Measurements from ENCODE around the gene STK36. TPM values are rescaled to one million over a fixed set of nuclear protein-coding genes. Genes with fewer than 3 reads are reported as not detected.

STK36 gene
- total RNA-seq, 3 donors from 2014 or later = 24.6 to 48.5 (median 35.1) TPM

DNA sequence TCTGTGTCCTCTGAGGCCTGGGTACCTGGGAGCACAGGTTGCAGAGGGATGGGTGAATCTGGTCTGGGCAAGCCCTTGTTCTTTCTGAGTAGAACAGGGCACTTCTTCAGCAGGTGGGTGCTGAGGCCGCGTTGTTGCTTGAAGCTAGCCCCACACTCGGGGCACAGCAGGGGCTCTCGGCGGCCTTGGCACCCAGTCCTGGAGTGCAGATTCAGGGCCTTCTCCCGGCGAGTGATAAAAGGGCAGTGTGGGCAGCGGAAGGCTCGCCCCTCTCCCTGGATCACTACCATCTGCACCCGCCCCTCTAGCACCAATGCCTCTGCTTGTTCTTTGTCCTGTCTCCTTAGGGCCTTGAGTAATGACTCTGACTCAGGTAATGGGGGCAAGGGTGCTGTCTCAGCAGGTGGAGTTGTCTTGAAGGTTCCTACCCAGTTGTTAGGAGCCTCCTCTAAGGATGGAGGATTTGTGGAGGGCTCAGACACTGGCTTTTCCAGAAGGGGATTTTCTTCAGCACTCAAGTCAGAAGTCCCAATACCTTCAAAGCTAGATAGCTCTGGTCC lies 28.1 kb upstream of the STK36 start:
- DNase-seq = no peak
- Histone ChIP-seq H3K36me3 (ENCODE audit: low read depth) (peaks cover 16% of the 10 kb centered on the region), H3K9me3 (no peaks in the 10 kb centered on the region), H3K4me3 (no peak overlapping the region), H3K4me1 (ENCODE audit: low read depth) (no peaks in the 10 kb centered on the region)
- TF ChIP-seq, protein P1, sequence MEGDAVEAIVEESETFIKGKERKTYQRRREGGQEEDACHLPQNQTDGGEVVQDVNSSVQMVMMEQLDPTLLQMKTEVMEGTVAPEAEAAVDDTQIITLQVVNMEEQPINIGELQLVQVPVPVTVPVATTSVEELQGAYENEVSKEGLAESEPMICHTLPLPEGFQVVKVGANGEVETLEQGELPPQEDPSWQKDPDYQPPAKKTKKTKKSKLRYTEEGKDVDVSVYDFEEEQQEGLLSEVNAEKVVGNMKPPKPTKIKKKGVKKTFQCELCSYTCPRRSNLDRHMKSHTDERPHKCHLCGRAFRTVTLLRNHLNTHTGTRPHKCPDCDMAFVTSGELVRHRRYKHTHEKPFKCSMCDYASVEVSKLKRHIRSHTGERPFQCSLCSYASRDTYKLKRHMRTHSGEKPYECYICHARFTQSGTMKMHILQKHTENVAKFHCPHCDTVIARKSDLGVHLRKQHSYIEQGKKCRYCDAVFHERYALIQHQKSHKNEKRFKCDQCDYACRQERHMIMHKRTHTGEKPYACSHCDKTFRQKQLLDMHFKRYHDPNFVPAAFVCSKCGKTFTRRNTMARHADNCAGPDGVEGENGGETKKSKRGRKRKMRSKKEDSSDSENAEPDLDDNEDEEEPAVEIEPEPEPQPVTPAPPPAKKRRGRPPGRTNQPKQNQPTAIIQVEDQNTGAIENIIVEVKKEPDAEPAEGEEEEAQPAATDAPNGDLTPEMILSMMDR (IDR thresholded peaks at IDR 0.05) = no peak
- no peak for ATAC-seq
- intact Hi-C loops (cut with DNase I, micrococcal nuclease) = loop anchor here in 1 of 2 donors (10.0 kb wide), 1 partner anchor 59 kb away; no protein-coding TSS in a partner anchor

DNA sequence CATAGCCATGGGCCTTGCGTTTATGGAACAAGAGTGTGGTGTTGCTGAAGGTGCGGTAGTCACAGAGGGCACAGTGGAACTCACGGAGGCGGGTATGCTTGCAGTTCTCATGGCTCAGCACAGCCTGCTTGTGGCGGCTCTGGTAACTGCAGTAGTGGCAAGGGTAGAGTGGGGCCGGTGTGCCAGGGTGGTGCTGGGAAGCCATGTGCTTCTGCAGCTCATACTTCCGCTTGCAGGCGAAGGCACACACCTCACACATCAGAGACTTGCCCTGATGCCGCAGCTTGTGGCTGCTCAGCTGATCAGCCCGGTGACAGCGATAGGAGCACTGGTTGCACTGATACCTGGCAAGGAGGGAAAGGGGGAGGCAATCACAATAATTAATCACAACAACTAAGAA lies 27.2 kb upstream of the STK36 start:
- H3K4me3 ChIP-seq = no peak overlapping the region
- TF ChIP-seq, protein P1 (IDR thresholded peaks at IDR 0.05) = no peak
- intact Hi-C loops (cut with DNase I, micrococcal nuclease) = loop anchor here in 1 of 2 donors (10.0 kb wide), 1 partner anchor 60 kb away; no protein-coding TSS in a partner anchor
- DNase-seq = no peak
- ATAC-seq = no peak
- H3K36me3 ChIP-seq (ENCODE audit: low read depth) = peaks cover 15% of the 10 kb centered on the region
- no peaks in the 10 kb centered on the region for H3K4me1 ChIP-seq (ENCODE audit: low read depth)
- no peaks in the 10 kb centered on the region for H3K9me3 ChIP-seq

DNA sequence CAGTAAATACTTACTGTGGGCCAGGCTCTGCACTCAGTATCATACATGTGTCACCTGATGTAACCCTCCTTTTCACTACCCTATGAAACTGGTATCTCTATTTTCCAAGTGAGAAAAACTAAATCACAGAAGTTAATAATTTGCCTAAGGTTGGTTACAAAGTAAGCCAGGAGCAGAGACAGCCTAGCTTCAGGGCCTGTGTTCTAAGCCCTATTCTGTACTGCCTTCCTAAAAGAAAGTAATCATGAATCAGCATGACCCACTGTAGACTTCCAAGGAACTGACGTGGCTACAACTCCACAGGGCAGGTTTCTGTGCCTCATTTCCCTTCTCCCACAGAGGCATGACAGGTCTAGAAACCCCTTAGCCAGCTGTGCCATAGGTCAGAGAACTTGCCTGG lies 26.8 kb upstream of the STK36 start:
- intact Hi-C loops (cut with DNase I, micrococcal nuclease) = loop anchor here in 1 of 2 donors (10.0 kb wide), 1 partner anchor 60 kb away; no protein-coding TSS in a partner anchor
- no peak for DNase-seq
- H3K4me1 ChIP-seq (ENCODE audit: low read depth) = no peaks in the 10 kb centered on the region
- peaks cover 15% of the 10 kb centered on the region for H3K36me3 ChIP-seq (ENCODE audit: low read depth)
- no peak overlapping the region for H3K4me3 ChIP-seq
- TF ChIP-seq, protein P1 (IDR thresholded peaks at IDR 0.05) = no peak
- no peaks in the 10 kb centered on the region for H3K9me3 ChIP-seq
- no peak for ATAC-seq

DNA sequence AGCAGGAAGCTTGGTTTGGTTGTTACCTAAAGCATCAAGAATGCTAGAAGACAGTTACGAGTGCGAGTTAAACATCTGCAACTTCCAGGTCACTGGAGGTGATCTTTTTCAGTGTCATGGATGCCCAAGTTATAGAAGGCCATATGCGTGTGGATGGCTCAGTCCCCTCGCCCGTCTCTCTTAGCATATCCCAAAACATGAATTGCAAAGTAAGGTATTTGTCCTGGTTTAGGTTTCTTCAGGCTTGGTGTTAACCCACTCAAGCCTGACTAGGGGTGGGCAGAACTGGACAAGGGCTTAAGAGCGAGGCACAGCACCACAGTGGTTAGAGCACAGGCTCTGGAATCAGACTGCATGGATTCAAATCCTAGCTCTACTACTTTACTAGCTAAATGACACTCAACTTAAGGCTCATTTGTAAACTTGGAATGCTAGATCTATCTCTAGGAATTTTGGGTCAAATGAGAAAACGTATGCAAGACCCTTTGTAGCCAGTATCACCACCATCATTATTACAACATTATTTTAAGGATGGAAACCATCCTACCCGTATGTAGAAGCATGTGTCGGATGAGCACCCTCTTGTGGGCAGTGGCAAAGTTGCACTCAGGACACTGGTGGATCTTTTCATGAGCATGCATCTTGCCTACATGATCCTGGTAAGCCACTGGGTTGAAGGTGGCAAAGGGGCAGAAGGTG lies 23.6 kb upstream of the STK36 start:
- TF ChIP-seq, protein P1 (IDR thresholded peaks at IDR 0.05) = peak; percentile 72

DNA sequence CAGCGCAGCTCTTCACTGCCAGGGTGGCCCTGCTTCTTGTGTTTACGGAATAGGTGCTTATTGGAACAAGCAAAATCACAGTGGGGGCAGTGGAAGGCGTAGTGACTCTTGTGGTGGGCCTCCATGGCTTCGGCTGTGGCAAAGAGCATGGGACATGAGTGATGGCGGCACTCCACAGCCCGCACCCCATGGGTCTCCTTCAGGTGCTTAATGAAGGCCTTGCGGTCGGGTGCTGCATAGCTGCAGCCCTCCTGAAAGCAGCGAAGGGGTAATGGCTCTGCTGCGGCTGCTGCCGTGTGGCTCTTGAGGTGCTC lies 23.1 kb upstream of the STK36 start:
- intact Hi-C loops (cut with DNase I, micrococcal nuclease) = loop anchor here in 1 of 2 donors (10.0 kb wide), 1 partner anchor 64 kb away; no protein-coding TSS in a partner anchor
- Histone ChIP-seq H3K4me1 (ENCODE audit: low read depth) (no peaks in the 10 kb centered on the region), H3K36me3 (ENCODE audit: low read depth) (peaks cover 10% of the 10 kb centered on the region), H3K9me3 (no peaks in the 10 kb centered on the region), H3K4me3 (no peak overlapping the region)
- ATAC-seq (no peak), DNase-seq (no peak)
- TF ChIP-seq, protein P1 (IDR thresholded peaks at IDR 0.05) = no peak

More for the DNA sequence above, 23.6 kb upstream of the STK36 start:
- Histone ChIP-seq H3K4me3 (no peak overlapping the region), H3K4me1 (ENCODE audit: low read depth) (no peaks in the 10 kb centered on the region), H3K9me3 (no peaks in the 10 kb centered on the region), H3K36me3 (ENCODE audit: low read depth) (peaks cover 10% of the 10 kb centered on the region)
- DNase-seq = peak in 2 of 3 donors; percentile 56 to 68
- intact Hi-C loops (cut with DNase I, micrococcal nuclease) = loop anchor here in 1 of 2 donors (10.0 kb wide), 1 partner anchor 63 kb away; no protein-coding TSS in a partner anchor
- peak; percentile 89 for ATAC-seq

All from mucosa of descending colon (tissue), 3 donors.